H9 (cell line): Measurements from ENCODE around the gene TMC1. TPM values are rescaled to one million over a fixed set of nuclear protein-coding genes. Genes with fewer than 3 reads are reported as not detected.

ENCODE experiments used
- DNase-seq: peaks from one replicate; pipeline ENCODE4 v3.0.0-alpha.2; 2017
- H2AFZ ChIP-seq: one replicate; pipeline ENCODE4 v1.6.1; 2013; ENCODE audit warnings: mild to moderate bottlenecking, low read length, control low read depth, moderate library complexity
- H2AK5ac ChIP-seq: 2 replicates; pipeline ENCODE4 v1.6.1; 2013; ENCODE audit warnings: low read length, control low read depth, mixed read lengths; ENCODE audit not compliant: insufficient read length
- H2BK120ac ChIP-seq: one replicate; pipeline ENCODE4 v1.6.1; 2013; ENCODE audit warnings: low read depth, mild to moderate bottlenecking, low read length, control low read depth, inconsistent platforms; ENCODE audit not compliant: poor library complexity, severe bottlenecking
- H2BK12ac ChIP-seq: 2 replicates; pipeline ENCODE4 v1.6.1; 2013; ENCODE audit warnings: low read length, control low read depth, mixed read lengths, low read depth; ENCODE audit not compliant: insufficient read length
- H2BK15ac ChIP-seq: 2 replicates; pipeline ENCODE4 v1.6.1; 2013; ENCODE audit warnings: low read depth, low read length, control low read depth
- H2BK20ac ChIP-seq: one replicate; pipeline ENCODE4 v1.6.1; 2013; ENCODE audit warnings: low read depth, mild to moderate bottlenecking, low read length, control low read depth, inconsistent platforms; ENCODE audit not compliant: poor library complexity, severe bottlenecking
- H2BK5ac ChIP-seq: 2 replicates; pipeline ENCODE4 v1.6.1; 2013; ENCODE audit warnings: low read length, control low read depth, mixed read lengths; ENCODE audit not compliant: insufficient read length
- H3K14ac ChIP-seq: 2 replicates; pipeline ENCODE4 v1.6.1; 2013; ENCODE audit warnings: low read length, control low read depth; ENCODE audit not compliant: insufficient read depth
- H3K18ac ChIP-seq: 2 replicates; pipeline ENCODE4 v1.6.1; 2013; ENCODE audit warnings: low read depth, mild to moderate bottlenecking, mixed read lengths, low read length, control low read depth; ENCODE audit not compliant: insufficient read length
- H3K23ac ChIP-seq: 2 replicates; pipeline ENCODE4 v1.6.1; 2013; ENCODE audit warnings: low read length, control low read depth, mixed read lengths, low read depth; ENCODE audit not compliant: insufficient read length
- H3K23me2 ChIP-seq: 2 replicates; pipeline ENCODE4 v1.6.1; 2013; ENCODE audit warnings: low read depth, mild to moderate bottlenecking, mixed read lengths, low read length, control low read depth; ENCODE audit not compliant: insufficient read length, poor library complexity, severe bottlenecking
- H3K27ac ChIP-seq: 2 replicates; pipeline ENCODE4 v1.5.1; 2013; ENCODE audit warnings: low read length, control low read depth, mixed read lengths, low read depth; ENCODE audit not compliant: insufficient read length
- H3K27me3 ChIP-seq: 2 replicates; pipeline ENCODE4 v1.6.1; 2013; ENCODE audit warnings: low read length, control low read depth, inconsistent platforms; ENCODE audit not compliant: insufficient read depth
- H3K4ac ChIP-seq: 2 replicates; pipeline ENCODE4 v1.6.1; 2013; ENCODE audit warnings: low read depth, mild to moderate bottlenecking, control low read depth, inconsistent platforms, low read length, moderate library complexity
- H3K4me1 ChIP-seq: 2 replicates; pipeline ENCODE4 v1.6.1; 2013; ENCODE audit warnings: low read length, control low read depth, inconsistent platforms; ENCODE audit not compliant: insufficient read depth
- H3K4me2 ChIP-seq: 2 replicates; pipeline ENCODE4 v1.6.1; 2013; ENCODE audit warnings: low read length, control low read depth, mixed read lengths; ENCODE audit not compliant: insufficient read length, insufficient read depth
- H3K56ac ChIP-seq: 2 replicates; pipeline ENCODE4 v1.6.1; 2013; ENCODE audit warnings: low read depth, mild to moderate bottlenecking, mixed read lengths, low read length, control low read depth; ENCODE audit not compliant: insufficient read length
- H3K79me1 ChIP-seq: 2 replicates; pipeline ENCODE4 v1.6.1; 2013; ENCODE audit warnings: low read depth, mild to moderate bottlenecking, moderate library complexity, low read length, control low read depth, inconsistent platforms; ENCODE audit not compliant: insufficient read depth, poor library complexity, severe bottlenecking
- H3K79me2 ChIP-seq: 2 replicates; pipeline ENCODE4 v1.6.1; 2013; ENCODE audit warnings: low read length, control low read depth, inconsistent platforms; ENCODE audit not compliant: insufficient read depth
- H3K9ac ChIP-seq: 2 replicates; pipeline ENCODE4 v1.6.1; 2013; ENCODE audit warnings: low read length, control low read depth, mixed read lengths; ENCODE audit not compliant: insufficient read length; ENCODE audit errors: extremely low read depth
- H3K9me3 ChIP-seq: one replicate; pipeline ENCODE4 v1.6.1; 2013; ENCODE audit warnings: low read depth, low read length, inconsistent platforms; ENCODE audit not compliant: control insufficient read depth
- H3T11ph ChIP-seq: one replicate; pipeline ENCODE4 v1.6.1; 2013; ENCODE audit warnings: mild to moderate bottlenecking, low read length, control low read depth, inconsistent platforms
- H4K20me1 ChIP-seq: one replicate; pipeline ENCODE4 v1.6.1; 2013; ENCODE audit not compliant: control insufficient read depth, insufficient read length, insufficient read depth
- H4K5ac ChIP-seq: 2 replicates; pipeline ENCODE4 v1.6.1; 2013; ENCODE audit warnings: low read depth, mild to moderate bottlenecking, mixed read lengths, low read length, control low read depth; ENCODE audit not compliant: insufficient read length
- H4K8ac ChIP-seq: replicated peaks from 2 replicates; pipeline ENCODE4 v1.6.1; 2013; ENCODE audit warnings: low read length, control low read depth, mixed read lengths, low read depth; ENCODE audit not compliant: insufficient read length
- H4K91ac ChIP-seq: 2 replicates; pipeline ENCODE4 v1.6.1; 2013; ENCODE audit warnings: low read depth, mild to moderate bottlenecking, moderate library complexity, mixed read lengths, low read length, control low read depth; ENCODE audit not compliant: insufficient read length
- H3K27ac Mint-ChIP-seq, 3 experiments: 2 replicates in 2 of 3; 3 replicates in 1 of 3; pipeline ENCODE4 v1.8.0; 2020 to 2021; ENCODE audit warnings: mixed read lengths in 3 of 3, mild to moderate bottlenecking in 1 of 3, moderate library complexity in 1 of 3
- H3K27me3 Mint-ChIP-seq: 2 replicates; pipeline ENCODE4 v1.8.0; 2021; ENCODE audit warnings: low read depth, mild to moderate bottlenecking, moderate library complexity, mixed read lengths
- H3K36me3 Mint-ChIP-seq, 3 experiments: 2 replicates in 2 of 3; 3 replicates in 1 of 3; pipeline ENCODE4 v1.8.0; 2020 to 2021; ENCODE audit warnings: low read depth in 3 of 3, mixed read lengths in 3 of 3; ENCODE audit not compliant: insufficient read depth in 1 of 3
- H3K4me1 Mint-ChIP-seq, 2 experiments: 2 replicates each; pipeline ENCODE4 v1.8.0; 2020; ENCODE audit warnings: mixed read lengths in 2 of 2
- H3K4me3 Mint-ChIP-seq, 2 experiments: 2 replicates in 1 of 2; 3 replicates in 1 of 2; pipeline ENCODE4 v1.8.0; 2020 to 2021; ENCODE audit warnings: mild to moderate bottlenecking in 2 of 2, mixed read lengths in 2 of 2, moderate library complexity in 1 of 2
- H3K9me3 Mint-ChIP-seq, 2 experiments: 2 replicates in 1 of 2; 3 replicates in 1 of 2; pipeline ENCODE4 v1.8.0; 2020; ENCODE audit warnings: mild to moderate bottlenecking in 2 of 2, mixed read lengths in 2 of 2, moderate library complexity in 1 of 2
- CTCF ChIP-seq: fragments of 200-600 bp; sonication (generic); conservative IDR thresholded peaks from 3 replicates; pipeline ENCODE4 v1.8.0; 2021; ENCODE audit warnings: antibody characterized with exemption, mild to moderate bottlenecking
- WGBS: extraction: QIAGEN DNeasy Blood & Tissue Kit; methylation state at CpG from one replicate; pipeline ENCODE4 v1.1.7; 2013; ENCODE audit warnings: missing lambda C conversion rate, low lambda C conversion rate, mixed read lengths; ENCODE audit not compliant: insufficient read length; ENCODE audit errors: extremely low coverage; 5-methylcytosine and 5-hydroxymethylcytosine counted together
- total RNA-seq: library from RNA; stranded (reverse); gene quantifications from 2 replicates; pipeline ENCODE4 v1.2.1, GENCODE V29; 2021

Gene TMC1
- total RNA-seq, 1 experiment from 2014 or later, result 2.4 TPM

DNA sequence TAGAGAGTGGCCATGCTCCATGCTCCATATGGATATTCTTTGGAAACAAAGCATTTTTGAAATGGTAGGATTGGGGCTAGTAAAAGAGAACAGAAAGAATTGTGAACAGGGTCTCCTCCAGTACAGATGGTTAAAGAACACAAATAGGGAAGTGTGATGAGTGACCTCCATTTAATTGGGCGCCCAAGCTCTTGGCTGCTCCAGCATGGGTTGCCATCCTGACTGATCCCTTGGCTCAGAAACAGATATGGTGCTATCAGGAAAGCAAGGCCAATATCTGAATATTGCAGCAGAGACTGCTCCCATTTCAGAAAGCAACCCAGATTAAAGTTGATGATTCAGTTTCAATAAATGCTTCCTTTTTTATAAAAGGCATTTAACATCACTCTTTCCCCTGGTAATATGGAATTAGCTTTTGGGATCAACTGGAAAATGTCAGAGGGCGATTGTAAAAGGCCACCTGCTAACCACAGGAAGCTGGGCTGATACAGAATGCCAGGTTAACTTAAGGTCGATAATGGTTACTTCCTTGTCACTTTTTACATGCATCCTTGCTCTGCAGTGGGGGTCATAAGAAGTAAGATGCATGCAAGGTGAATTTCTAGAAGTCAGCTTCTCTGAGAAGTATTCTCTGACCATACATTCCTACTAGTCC is 52.9 kb downstream of the TMC1 start:
- Histone ChIP-seq H3K27me3 (no peaks in the 10 kb centered on the region), H2BK20ac (no peak overlapping the region), H2AK5ac (no peak overlapping the region), H3K23ac (no peak overlapping the region), H3K56ac (no peak overlapping the region), H4K5ac (no peak overlapping the region), H2AFZ (no peak overlapping the region), H3K79me1 (no peaks in the 10 kb centered on the region), H3K27ac (no peak overlapping the region), H3T11ph (no peak overlapping the region), H3K18ac (no peak overlapping the region), H3K4me2 (no peak overlapping the region), H3K9ac (no peak overlapping the region), H2BK5ac (no peak overlapping the region), H4K8ac (no peak overlapping the region), H2BK120ac (no peak overlapping the region), H4K91ac (no peak overlapping the region), H3K14ac (no peak overlapping the region), H3K4ac (no peak overlapping the region), H3K9me3 (no peaks in the 10 kb centered on the region), H4K20me1 (no peaks in the 10 kb centered on the region), H2BK12ac (no peak overlapping the region), H2BK15ac (no peak overlapping the region), H3K4me1 (no peaks in the 10 kb centered on the region), H3K23me2 (no peaks in the 10 kb centered on the region), H3K79me2 (no peaks in the 10 kb centered on the region)
- Mint-ChIP-seq H3K27me3 (no peaks in the 10 kb centered on the region), H3K4me3 (no peak overlapping the region), H3K27ac (no peak overlapping the region), H3K36me3 (no peaks in the 10 kb centered on the region), H3K9me3 (no peaks in the 10 kb centered on the region), H3K4me1 (peaks cover 0 to 9% of the 10 kb centered on the region in 2 experiments; a peak in 1 of 4 replicates)
- no peak for TF ChIP-seq CTCF
- DNase-seq, result no peak
- WGBS, result no CpG with 5 or more reads among the region's 3 CpGs
